Fibroblast of lung (primary cell): ENCODE data around the gene NKTR. TPM values are rescaled to one million over a fixed set of nuclear protein-coding genes. Genes with fewer than 3 reads are reported as not detected.

ENCODE experiments used
- DNase-seq, 2 donors: peaks; one replicate each; pipeline versions ENCODE4 v3.0.0 to v3.0.0-alpha.2; 2010; ENCODE audit warnings: low read depth in 2 of 2
- H2AFZ ChIP-seq: 2 replicates; pipeline ENCODE4 v1.5.1; 2012; ENCODE audit warnings: low read length, control low read depth, inconsistent platforms
- H3K27ac ChIP-seq: 2 replicates; pipeline ENCODE4 v1.5.1; 2011; ENCODE audit warnings: low read length, control low read depth; ENCODE audit not compliant: insufficient read depth
- H3K27me3 ChIP-seq: 2 replicates; pipeline ENCODE4 v1.5.1; 2011; ENCODE audit warnings: mild to moderate bottlenecking, low read length; ENCODE audit not compliant: control insufficient read depth, insufficient read depth
- H3K36me3 ChIP-seq: 2 replicates; pipeline ENCODE4 v1.5.1; 2011; ENCODE audit warnings: low read length; ENCODE audit not compliant: control insufficient read depth, insufficient read depth
- H3K4me1 ChIP-seq: 2 replicates; pipeline ENCODE4 v1.5.1; 2011; ENCODE audit warnings: low read length; ENCODE audit not compliant: control insufficient read depth, insufficient read depth; ENCODE audit errors: extremely low read depth
- H3K4me2 ChIP-seq: 2 replicates; pipeline ENCODE4 v1.5.1; 2011; ENCODE audit warnings: low read length, control low read depth; ENCODE audit not compliant: insufficient read depth; ENCODE audit errors: extremely low read depth
- H3K4me3 ChIP-seq, 4 experiments: fragments of 200-600 bp in 1 of 4; sonication (generic) in 1 of 4; replicated peaks in 1 of 4; 2 replicates each; pipeline ENCODE4 v1.5.1; 2011 to 2016; ENCODE audit warnings: low read length in 4 of 4, low read depth in 3 of 4, mild to moderate bottlenecking in 3 of 4, control low read depth in 2 of 4, inconsistent platforms in 1 of 4, mixed read lengths in 1 of 4; ENCODE audit not compliant: insufficient read depth in 1 of 4; ENCODE audit errors: control extremely low read depth in 1 of 4
- H3K79me2 ChIP-seq: 2 replicates; pipeline ENCODE4 v1.5.1; 2012; ENCODE audit warnings: mild to moderate bottlenecking, low read length, inconsistent platforms; ENCODE audit not compliant: control insufficient read depth, insufficient read depth
- H3K9ac ChIP-seq: 2 replicates; pipeline ENCODE4 v1.5.1; 2011; ENCODE audit warnings: mild to moderate bottlenecking, low read length, control low read depth; ENCODE audit not compliant: insufficient read depth
- H3K9me3 ChIP-seq: 2 replicates; pipeline ENCODE4 v1.5.1; 2012; ENCODE audit warnings: low read depth, low read length; ENCODE audit not compliant: control insufficient read depth, insufficient read depth
- H4K20me1 ChIP-seq: 2 replicates; pipeline ENCODE4 v1.5.1; 2011; ENCODE audit warnings: low read length; ENCODE audit not compliant: control insufficient read depth, insufficient read depth; ENCODE audit errors: extremely low read depth
- CTCF ChIP-seq, 2 donors: IDR thresholded peaks in 1 of 2; conservative IDR thresholded peaks in 1 of 2; 1 replicate in 1 of 2; 2 replicates in 1 of 2; pipeline ENCODE4 v1.5.1; 2011 to 2012; ENCODE audit warnings: low read length in 2 of 2, control low read depth in 1 of 2, inconsistent platforms in 1 of 2, low read depth in 1 of 2, mild to moderate bottlenecking in 1 of 2
- EZH2 ChIP-seq: IDR thresholded peaks from 2 replicates; pipeline ENCODE4 v1.5.1; 2012; ENCODE audit warnings: low read length, control low read depth, mild to moderate bottlenecking; ENCODE audit errors: missing control alignments
- polyA plus RNA-seq, 2 donors: library from polyadenylated mRNA; depleted of rRNA in 1 of 2; stranded (reverse) in 1 of 2; unstranded in 1 of 2; fragments of >200 nt; gene quantifications; 2 replicates each; pipeline ENCODE4 v1.2.1, GENCODE V29; 2011 to 2012; ENCODE audit warnings: missing spikeins in 1 of 2
- total RNA-seq: library from RNA; depleted of rRNA; stranded (reverse); fragments of >200 nt; gene quantifications from 2 replicates; pipeline ENCODE4 v1.2.1, GENCODE V29; 2014

Gene NKTR
- total and polyA plus RNA-seq, 2 donors (not counting 1 experiment from before 2014, with no cell fraction given): 26.4 to 44.6 TPM

- no peak for DNase-seq
- peaks cover 86% of the 10 kb centered on the region for H3K79me2 ChIP-seq
- no peaks in the 10 kb centered on the region for H3K36me3 ChIP-seq
- H3K27ac ChIP-seq: no peak overlapping the region
- H3K27me3 ChIP-seq: no peaks in the 10 kb centered on the region
- H3K9me3 ChIP-seq: no peaks in the 10 kb centered on the region
- peaks cover 2% of the 10 kb centered on the region for H4K20me1 ChIP-seq
- TF ChIP-seq EZH2 (no peak), CTCF (conservative IDR thresholded peaks at IDR 0.05 in 1 of 2, IDR thresholded peaks at IDR 0.05 in 1 of 2; ENCODE audit: low read depth in 1 of 2, low read length in 2 of 2) (no peak)
- no peak overlapping the region for H3K4me2 ChIP-seq
- no peaks in the 10 kb centered on the region for H3K4me1 ChIP-seq
- H2AFZ ChIP-seq: no peak overlapping the region
- no peak overlapping the region for H3K4me3 ChIP-seq
- no peak overlapping the region for H3K9ac ChIP-seq
These were observed 11.7 kb downstream of the NKTR start for GRCh38 chr3:42612217-42612616.

GRCh38 chr3:42612928-42613327 lies 12.4 kb downstream of the NKTR start:
- no peaks in the 10 kb centered on the region for H3K36me3 ChIP-seq
- peaks cover 2% of the 10 kb centered on the region for H4K20me1 ChIP-seq
- H2AFZ ChIP-seq: no peak overlapping the region
- no peak overlapping the region for H3K27ac ChIP-seq
- no peaks in the 10 kb centered on the region for H3K27me3 ChIP-seq
- no peak overlapping the region for H3K4me3 ChIP-seq
- H3K9ac ChIP-seq: no peak overlapping the region
- DNase-seq: no peak
- peaks cover 79% of the 10 kb centered on the region for H3K79me2 ChIP-seq
- H3K9me3 ChIP-seq: no peaks in the 10 kb centered on the region
- no peak overlapping the region for H3K4me2 ChIP-seq
- no peaks in the 10 kb centered on the region for H3K4me1 ChIP-seq
- no peak for TF ChIP-seq EZH2
- TF ChIP-seq CTCF (conservative IDR thresholded peaks at IDR 0.05 in 1 of 2, IDR thresholded peaks at IDR 0.05 in 1 of 2; ENCODE audit: low read depth in 1 of 2, low read length in 2 of 2): no peak

DNA sequence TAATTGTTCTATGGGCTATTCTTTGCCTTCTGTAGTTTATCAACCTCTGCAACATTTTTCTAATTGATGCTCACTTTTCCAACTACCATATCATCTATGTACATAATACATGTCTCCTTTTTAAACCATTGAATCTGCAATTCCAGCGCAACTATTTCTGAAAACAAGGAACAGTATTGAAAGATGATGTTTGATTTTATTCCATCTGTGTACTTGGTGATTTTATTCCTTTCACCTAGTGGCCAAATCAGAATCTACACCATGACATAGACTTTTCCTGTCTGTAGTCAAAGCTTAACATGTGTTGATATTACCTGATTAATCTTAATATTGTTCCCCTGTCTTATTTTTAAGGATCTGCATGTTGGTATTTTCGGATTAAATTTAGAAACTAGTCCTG lies 13.0 kb downstream of the NKTR start:
- H2AFZ ChIP-seq: no peak overlapping the region
- H3K4me1 ChIP-seq: no peaks in the 10 kb centered on the region
- H3K9me3 ChIP-seq: no peaks in the 10 kb centered on the region
- DNase-seq: no peak
- TF ChIP-seq CTCF (conservative IDR thresholded peaks at IDR 0.05 in 1 of 2, IDR thresholded peaks at IDR 0.05 in 1 of 2; ENCODE audit: low read depth in 1 of 2, low read length in 2 of 2): peak in 1 of 2 donors; percentile 44
- no peak for TF ChIP-seq EZH2
- no peak overlapping the region for H3K4me2 ChIP-seq
- no peaks in the 10 kb centered on the region for H3K27me3 ChIP-seq
- no peak overlapping the region for H3K9ac ChIP-seq
- H3K4me3 ChIP-seq: no peak overlapping the region
- peaks cover 74% of the 10 kb centered on the region for H3K79me2 ChIP-seq
- no peak overlapping the region for H3K27ac ChIP-seq
- no peaks in the 10 kb centered on the region for H3K36me3 ChIP-seq
- peaks cover 2% of the 10 kb centered on the region for H4K20me1 ChIP-seq
